Endothelial cell of umbilical vein (primary cell): ENCODE measurements around the gene RPEL1. TPM values are rescaled to one million over a fixed set of nuclear protein-coding genes. Genes with fewer than 3 reads are reported as not detected.

Experiments
- BruUV-seq: library from RNA; stranded (reverse); fragments of 400-500 nt; replicated peaks from 2 replicates; lab custom pipeline; 2021; lab: Mats Ljungman, UMichigan
- CTCF ChIA-PET: fragments of 300-600, 350-600 bp; sonication (Branson Sonifier 250); formaldehyde crosslinking; loops from one replicate; lab custom pipeline; 2021; ENCODE audit warnings: antibody characterized with exemption, inconsistent platforms; lab: Charles Lee
- POLR2A ChIA-PET: fragments of 300-600, 350-600 bp; sonication (Branson Sonifier 250); formaldehyde crosslinking; loops from one replicate; lab custom pipeline; 2021; ENCODE audit warnings: antibody characterized with exemption, inconsistent platforms; lab: Charles Lee
- DNase-seq: peaks from one replicate; pipeline ENCODE4 v3.0.0-alpha.2; 2011; ENCODE audit warnings: low read depth, low spot score
- FAIRE-seq: peaks from 2 replicates; lab custom pipeline; 2011; peaks lifted over from hg19 to GRCh38; lab: Jason Lieb, UNC
- H2AFZ ChIP-seq: 2 replicates; pipeline ENCODE4 v1.6.0; 2012; ENCODE audit warnings: low read depth, low read length, control low read depth, inconsistent platforms
- H3K27ac ChIP-seq: 2 replicates; pipeline ENCODE4 v1.5.1; 2011; ENCODE audit warnings: low read depth, mild to moderate bottlenecking, control low read depth, low read length, moderate library complexity; ENCODE audit not compliant: insufficient read depth
- H3K27me3 ChIP-seq, 2 experiments: 2 replicates each; pipeline versions ENCODE4 v1.6.0 to v1.6.1; 2011; ENCODE audit warnings: low read length in 2 of 2, mixed read lengths in 1 of 2; ENCODE audit not compliant: control insufficient read depth in 2 of 2, insufficient read depth in 2 of 2
- H3K36me3 ChIP-seq, 2 experiments: 2 replicates in 1 of 2; 3 replicates in 1 of 2; pipeline ENCODE4 v1.5.1; 2011; ENCODE audit warnings: low read length in 2 of 2, mild to moderate bottlenecking in 1 of 2, moderate library complexity in 1 of 2; ENCODE audit not compliant: control insufficient read depth in 2 of 2, insufficient read depth in 2 of 2; ENCODE audit errors: extremely low read depth in 1 of 2
- H3K4me1 ChIP-seq: 3 replicates; pipeline ENCODE4 v1.5.1; 2011; ENCODE audit warnings: mild to moderate bottlenecking, low read length; ENCODE audit not compliant: control insufficient read depth, insufficient read depth; ENCODE audit errors: extremely low read depth
- H3K4me2 ChIP-seq: 2 replicates; pipeline ENCODE4 v1.6.1; 2011; ENCODE audit warnings: low read length, control low read depth, mixed read lengths; ENCODE audit not compliant: insufficient read depth
- H3K4me3 ChIP-seq, 3 experiments: fragments of 200-600 bp in 1 of 3; sonication (generic), shearing (Covaris generic) in 1 of 3; replicated peaks in 1 of 3; 2 replicates each; pipeline ENCODE4 v1.5.1; 2011 to 2016; ENCODE audit warnings: control low read depth in 3 of 3, low read length in 3 of 3, mild to moderate bottlenecking in 2 of 3, inconsistent platforms in 1 of 3, low read depth in 1 of 3, moderate library complexity in 1 of 3; ENCODE audit not compliant: insufficient read depth in 1 of 3
- H3K79me2 ChIP-seq: 2 replicates; pipeline ENCODE4 v1.6.0; 2012; ENCODE audit warnings: low read length, inconsistent platforms; ENCODE audit not compliant: control insufficient read depth, insufficient read depth
- H3K9ac ChIP-seq: replicated peaks from 2 replicates; pipeline ENCODE3; 2011; ENCODE audit warnings: low read length, control low read depth; ENCODE audit not compliant: insufficient read depth; ENCODE audit errors: extremely low read depth
- H3K9me1 ChIP-seq: replicated peaks from 3 replicates; pipeline ENCODE4 v1.6.0; 2011; ENCODE audit warnings: mild to moderate bottlenecking, low read length; ENCODE audit not compliant: control insufficient read depth, insufficient read depth; ENCODE audit errors: extremely low read depth
- H3K9me3 ChIP-seq: replicated peaks from 2 replicates; pipeline ENCODE4 v1.5.1; 2012; ENCODE audit warnings: low read length, inconsistent platforms; ENCODE audit not compliant: control insufficient read depth, insufficient read depth
- H4K20me1 ChIP-seq: replicated peaks from 2 replicates; pipeline ENCODE3; 2011; ENCODE audit warnings: mild to moderate bottlenecking, low read length; ENCODE audit not compliant: control insufficient read depth, insufficient read depth; ENCODE audit errors: extremely low read depth
- EZH2 ChIP-seq: IDR thresholded peaks from 2 replicates; pipeline ENCODE4 v1.6.1; 2012; ENCODE audit warnings: borderline replicate concordance, low read depth, mild to moderate bottlenecking, moderate library complexity, low read length, inconsistent platforms; ENCODE audit not compliant: severe bottlenecking
- FOS ChIP-seq: IDR thresholded peaks from 2 replicates; pipeline ENCODE4 v1.6.1; 2011; ENCODE audit warnings: mild to moderate bottlenecking, low read length, moderate library complexity, borderline replicate concordance; ENCODE audit not compliant: insufficient read depth
- GATA2 ChIP-seq: IDR thresholded peaks from 2 replicates; pipeline ENCODE4 v1.7.0; 2011; ENCODE audit warnings: low read depth, mild to moderate bottlenecking, moderate library complexity, mixed read lengths, low read length; ENCODE audit not compliant: insufficient read length, insufficient read depth
- JUN ChIP-seq: IDR thresholded peaks from 2 replicates; pipeline ENCODE4 v1.6.1; 2011; ENCODE audit warnings: borderline replicate concordance, low read depth; ENCODE audit not compliant: insufficient read length, insufficient read depth
- MAX ChIP-seq: IDR thresholded peaks from 2 replicates; pipeline ENCODE4 v1.6.1; 2011; ENCODE audit not compliant: insufficient read depth, insufficient read length
- MYC ChIP-seq: IDR thresholded peaks from one replicate; pipeline ENCODE4 v1.6.1; 2011; ENCODE audit warnings: mild to moderate bottlenecking, low read depth, low read length
- POLR2A ChIP-seq: IDR thresholded peaks from 2 replicates; pipeline ENCODE4 v1.6.1; 2012; ENCODE audit warnings: low read depth, mild to moderate bottlenecking, control low read depth, low read length
- POLR2AphosphoS5 ChIP-seq: IDR thresholded peaks from 2 replicates; pipeline ENCODE4 v1.6.1; 2012; ENCODE audit warnings: low read depth, mild to moderate bottlenecking, control low read depth, low read length, moderate library complexity; ENCODE audit not compliant: insufficient read depth
- dilution Hi-C: fragments of 300-500 bp; cut with MboI; formaldehyde crosslinking; loops from one replicate; pipeline ENCODE4 v1.15.0; 2019; ENCODE audit warnings: low sequenced_read_pairs; ENCODE audit not compliant: extremely low pct_ligation_motif_present
- intact Hi-C: fragments of 100-400 bp; cut with micrococcal nuclease; formaldehyde crosslinking; loops from one replicate; pipeline ENCODE4 v1.10.0; 2022
- polyA plus RNA-seq, 4 experiments: library from polyadenylated mRNA; depleted of rRNA in 3 of 4; stranded (reverse) in 3 of 4; unstranded in 1 of 4; fragments of >200 nt; gene quantifications; 2 replicates each; pipeline versions ENCODE4 v1.2.1 to v1.2.3, GENCODE V29; 2011 to 2012; ENCODE audit warnings: missing spikeins in 1 of 4
- total RNA-seq: library from RNA; stranded (reverse); gene quantifications from 2 replicates; pipeline ENCODE4 v1.2.3, GENCODE V29; 2021
- TF ChIP-seq, protein P1 (sequence below), 2 donors: IDR thresholded peaks; 1 replicate in 1 of 2; 2 replicates in 1 of 2; pipeline ENCODE4 v1.5.1; 2011; ENCODE audit warnings: low read length in 2 of 2, mild to moderate bottlenecking in 2 of 2, moderate library complexity in 2 of 2, control low read depth in 1 of 2, inconsistent platforms in 1 of 2, low read depth in 1 of 2; ENCODE audit not compliant: insufficient read depth in 1 of 2; ENCODE audit errors: extremely low read depth in 1 of 2

The RPEL1 gene
- total and polyA plus RNA-seq, 2 donors (not counting 3 experiments of a cell fraction or from before 2014, with no cell fraction given) = 0.04 TPM; not detected in 1

GRCh38 chr10:103277713-103278536, 32.2 kb downstream of the RPEL1 start:
- Histone ChIP-seq H3K4me1 (peaks cover 11% of the 10 kb centered on the region), H3K4me3 (no peak overlapping the region), H4K20me1 (no peaks in the 10 kb centered on the region), H3K9me1 (no peaks in the 10 kb centered on the region), H3K9me3 (no peaks in the 10 kb centered on the region), H2AFZ (no peak overlapping the region), H3K36me3 (no peaks in the 10 kb centered on the region), H3K27me3 (peaks cover 36 to 47% of the 10 kb centered on the region in 2 experiments), H3K9ac (no peak overlapping the region), H3K27ac (no peak overlapping the region), H3K4me2 (peak overlapping the region; percentile 5), H3K79me2 (no peaks in the 10 kb centered on the region)
- ChIA-PET POLR2A (no interaction called here), CTCF (interaction anchor here (0.7 to 2.5 kb wide), 3 partner anchors 10 to 33 kb away, joined by 3 to 7 read pairs (median 5); no protein-coding TSS in a partner anchor)
- DNase-seq (no peak), FAIRE-seq (no peak)
- TF ChIP-seq POLR2AphosphoS5 (no peak), MAX (no peak), EZH2 (peak; percentile 10), GATA2 (no peak), MYC (no peak)
- intact Hi-C loops (no loop called here), dilution Hi-C loops (no loop called here)
- no TSS peak for BruUV-seq

- DNase-seq (no peak), FAIRE-seq (no peak)
- Histone ChIP-seq H3K9ac (no peak overlapping the region), H2AFZ (no peak overlapping the region), H3K4me3 (no peak overlapping the region), H3K9me1 (no peaks in the 10 kb centered on the region), H3K4me2 (no peak overlapping the region), H3K4me1 (peaks cover 6% of the 10 kb centered on the region), H3K9me3 (no peaks in the 10 kb centered on the region), H3K79me2 (no peaks in the 10 kb centered on the region), H3K27me3 (peaks cover 36 to 47% of the 10 kb centered on the region in 2 experiments), H3K27ac (no peak overlapping the region), H4K20me1 (no peaks in the 10 kb centered on the region), H3K36me3 (no peaks in the 10 kb centered on the region)
- ChIA-PET POLR2A (no interaction called here), CTCF (interaction anchor here (0.7 to 2.5 kb wide), 2 partner anchors 10 to 34 kb away, joined by 3 to 7 read pairs; no protein-coding TSS in a partner anchor)
- intact Hi-C loops = no loop called here
- no TSS peak for BruUV-seq
- no peak for TF ChIP-seq MYC
- TF ChIP-seq POLR2AphosphoS5 = no peak
- TF ChIP-seq FOS = no peak
- TF ChIP-seq MAX = no peak
- no peak for TF ChIP-seq GATA2
- no peak for TF ChIP-seq JUN
- no peak for TF ChIP-seq EZH2
- no peak for TF ChIP-seq POLR2A
- TF ChIP-seq, protein P1, sequence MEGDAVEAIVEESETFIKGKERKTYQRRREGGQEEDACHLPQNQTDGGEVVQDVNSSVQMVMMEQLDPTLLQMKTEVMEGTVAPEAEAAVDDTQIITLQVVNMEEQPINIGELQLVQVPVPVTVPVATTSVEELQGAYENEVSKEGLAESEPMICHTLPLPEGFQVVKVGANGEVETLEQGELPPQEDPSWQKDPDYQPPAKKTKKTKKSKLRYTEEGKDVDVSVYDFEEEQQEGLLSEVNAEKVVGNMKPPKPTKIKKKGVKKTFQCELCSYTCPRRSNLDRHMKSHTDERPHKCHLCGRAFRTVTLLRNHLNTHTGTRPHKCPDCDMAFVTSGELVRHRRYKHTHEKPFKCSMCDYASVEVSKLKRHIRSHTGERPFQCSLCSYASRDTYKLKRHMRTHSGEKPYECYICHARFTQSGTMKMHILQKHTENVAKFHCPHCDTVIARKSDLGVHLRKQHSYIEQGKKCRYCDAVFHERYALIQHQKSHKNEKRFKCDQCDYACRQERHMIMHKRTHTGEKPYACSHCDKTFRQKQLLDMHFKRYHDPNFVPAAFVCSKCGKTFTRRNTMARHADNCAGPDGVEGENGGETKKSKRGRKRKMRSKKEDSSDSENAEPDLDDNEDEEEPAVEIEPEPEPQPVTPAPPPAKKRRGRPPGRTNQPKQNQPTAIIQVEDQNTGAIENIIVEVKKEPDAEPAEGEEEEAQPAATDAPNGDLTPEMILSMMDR (IDR thresholded peaks at IDR 0.05; ENCODE audit: extremely low read depth in 1 of 2, insufficient read depth in 1 of 2, low read depth in 1 of 2, low read length in 2 of 2) = no peak
- dilution Hi-C loops = no loop called here
Measured at GRCh38 chr10:103278537-103278823, 32.8 kb downstream of the RPEL1 start.
